Tongue (tissue), 2 donors: ENCODE data around the gene KRTAP5-5. TPM values are rescaled to one million over a fixed set of nuclear protein-coding genes. Genes with fewer than 3 reads are reported as not detected.

Experiments
- DNase-seq: peaks from one replicate; pipeline ENCODE4 v3.0.0-alpha.2; 2015
- total RNA-seq: library from RNA; depleted of rRNA; stranded (reverse); fragments of >200 nt; gene quantifications from one replicate; pipeline ENCODE4 v1.2.3, GENCODE V29; 2014

KRTAP5-5 gene
- total RNA-seq, 1 donor from 2014 or later: not detected

- DNase-seq: no peak
These were observed 50.3 kb downstream of the KRTAP5-5 start for GRCh38 chr11:1679881-1680280.

Other genes starting within 250 kb of the KRTAP5-5 start
- 0.41 TPM for gene BRSK2, start 239.8 kb upstream of the KRTAP5-5 start, total RNA-seq
- 27.1 TPM for gene MOB2, start 143.0 kb upstream of the KRTAP5-5 start, total RNA-seq
- 4.5 TPM for gene DUSP8, start 57.5 kb upstream of the KRTAP5-5 start, total RNA-seq
- gene KRTAP5-1, start 44.5 kb upstream of the KRTAP5-5 start, total RNA-seq: not detected
- not detected for gene KRTAP5-2, start 31.5 kb upstream of the KRTAP5-5 start, total RNA-seq
- gene KRTAP5-3, start 21.3 kb upstream of the KRTAP5-5 start, total RNA-seq: not detected
- not detected for gene KRTAP5-4, start 7.6 kb upstream of the KRTAP5-5 start, total RNA-seq
- not detected for gene KRTAP5-6, start 67.4 kb downstream of the KRTAP5-5 start, total RNA-seq
- gene IFITM10, start 120.8 kb downstream of the KRTAP5-5 start, total RNA-seq: 0.31 TPM
- gene CTSD, start 134.2 kb downstream of the KRTAP5-5 start, total RNA-seq: 134 TPM
- 16.2 TPM for gene SYT8, start 205.2 kb downstream of the KRTAP5-5 start, total RNA-seq
- 3,551 TPM for gene TNNI2, start 209.2 kb downstream of the KRTAP5-5 start, total RNA-seq
- 84.2 TPM for gene LSP1, start 223.3 kb downstream of the KRTAP5-5 start, total RNA-seq